Endothelial cell of umbilical vein (primary cell): ENCODE results near the gene MPDU1.

ENCODE experiments used
- CTCF ChIP-seq, 2 donors: IDR thresholded peaks; 1 replicate in 1 of 2; 2 replicates in 1 of 2; pipeline ENCODE4 v1.5.1; 2011; ENCODE audit warnings: low read length in 2 of 2, mild to moderate bottlenecking in 2 of 2, moderate library complexity in 2 of 2, control low read depth in 1 of 2, inconsistent platforms in 1 of 2, low read depth in 1 of 2; ENCODE audit not compliant: insufficient read depth in 1 of 2; ENCODE audit errors: extremely low read depth in 1 of 2
- EZH2 ChIP-seq: IDR thresholded peaks from 2 replicates; pipeline ENCODE4 v1.6.1; 2012; ENCODE audit warnings: borderline replicate concordance, low read depth, mild to moderate bottlenecking, moderate library complexity, low read length, inconsistent platforms; ENCODE audit not compliant: severe bottlenecking
- FOS ChIP-seq: IDR thresholded peaks from 2 replicates; pipeline ENCODE4 v1.6.1; 2011; ENCODE audit warnings: mild to moderate bottlenecking, low read length, moderate library complexity, borderline replicate concordance; ENCODE audit not compliant: insufficient read depth
- GATA2 ChIP-seq: IDR thresholded peaks from 2 replicates; pipeline ENCODE4 v1.7.0; 2011; ENCODE audit warnings: low read depth, mild to moderate bottlenecking, moderate library complexity, mixed read lengths, low read length; ENCODE audit not compliant: insufficient read length, insufficient read depth
- MAX ChIP-seq: IDR thresholded peaks from 2 replicates; pipeline ENCODE4 v1.6.1; 2011; ENCODE audit not compliant: insufficient read depth, insufficient read length
- POLR2A ChIP-seq: IDR thresholded peaks from 2 replicates; pipeline ENCODE4 v1.6.1; 2012; ENCODE audit warnings: low read depth, mild to moderate bottlenecking, control low read depth, low read length
- POLR2AphosphoS5 ChIP-seq: IDR thresholded peaks from 2 replicates; pipeline ENCODE4 v1.6.1; 2012; ENCODE audit warnings: low read depth, mild to moderate bottlenecking, control low read depth, low read length, moderate library complexity; ENCODE audit not compliant: insufficient read depth

- TF ChIP-seq CTCF (IDR thresholded peaks at IDR 0.05; ENCODE audit: extremely low read depth in 1 of 2, insufficient read depth in 1 of 2, low read depth in 1 of 2, low read length in 2 of 2) (no peak), POLR2A (no peak), EZH2 (no peak), POLR2AphosphoS5 (no peak), MAX (no peak), FOS (no peak), GATA2 (no peak)
These were observed 14.1 kb upstream of the MPDU1 start for GRCh38 chr17:7569571-7569970.
